Esophagus muscularis mucosa (tissue), 3 donors: Measurements from ENCODE around the gene NRXN3.

Experiments
- CTCF ChIP-seq, 3 experiments: fragments of 200-600 bp in 2 of 3; fragments of 450-650 bp in 1 of 3; sonication (generic) in 2 of 3; IDR thresholded peaks; one replicate each; pipeline ENCODE4 v1.5.1; 2017 to 2019; ENCODE audit warnings: antibody characterized with exemption in 3 of 3, mild to moderate bottlenecking in 2 of 3, moderate library complexity in 1 of 3
- POLR2A ChIP-seq: fragments of 450-650 bp; IDR thresholded peaks from one replicate; pipeline ENCODE4 v1.6.1; 2017; ENCODE audit warnings: antibody characterized with exemption, moderate library complexity, mild to moderate bottlenecking, low read depth

GRCh38 chr14:79294499-79294898 lies 1124.3 kb downstream of the NRXN3 start:
- TF ChIP-seq CTCF (IDR thresholded peaks at IDR 0.05), result no peak
- no peak for TF ChIP-seq POLR2A
